ENCODE measurements around the gene HACD3. TPM values are rescaled to one million over a fixed set of nuclear protein-coding genes. Genes with fewer than 3 reads are reported as not detected.
"Not testable (repeated sequence)": the region's sequence is repeated elsewhere in the genome, so short reads cannot be mapped to it uniquely, and the experiment has no call there.

Gene HACD3
- total and polyA plus RNA-seq, 2 donors from 2014 or later: 52.1 to 89.3 TPM

- Histone ChIP-seq H3K27me3 (ENCODE audit: control insufficient read depth, insufficient read depth, low read length) (no peaks in the 10 kb centered on the region), H3K4me1 (ENCODE audit: control insufficient read depth in 2 of 3, insufficient read depth in 2 of 3, low read depth in 1 of 3, low read length in 3 of 3) (peaks cover 0 to 4% (median 0%) of the 10 kb centered on the region in 3 donors), H3K36me3 (ENCODE audit: control insufficient read depth in 2 of 3, insufficient read depth in 3 of 3, low read length in 3 of 3) (no peaks in the 10 kb centered on the region), H3K9me3 (ENCODE audit: control insufficient read depth in 2 of 3, insufficient read depth in 1 of 3, low read length in 3 of 3) (no peaks in the 10 kb centered on the region), H3K4me3 (ENCODE audit: low read length in 3 of 3) (no peak overlapping the region), H3K27ac (ENCODE audit: low read depth in 2 of 2, low read length in 2 of 2) (no peak overlapping the region), H3K9ac (ENCODE audit: low read length in 3 of 3) (no peak overlapping the region)
- TF ChIP-seq, protein P1, sequence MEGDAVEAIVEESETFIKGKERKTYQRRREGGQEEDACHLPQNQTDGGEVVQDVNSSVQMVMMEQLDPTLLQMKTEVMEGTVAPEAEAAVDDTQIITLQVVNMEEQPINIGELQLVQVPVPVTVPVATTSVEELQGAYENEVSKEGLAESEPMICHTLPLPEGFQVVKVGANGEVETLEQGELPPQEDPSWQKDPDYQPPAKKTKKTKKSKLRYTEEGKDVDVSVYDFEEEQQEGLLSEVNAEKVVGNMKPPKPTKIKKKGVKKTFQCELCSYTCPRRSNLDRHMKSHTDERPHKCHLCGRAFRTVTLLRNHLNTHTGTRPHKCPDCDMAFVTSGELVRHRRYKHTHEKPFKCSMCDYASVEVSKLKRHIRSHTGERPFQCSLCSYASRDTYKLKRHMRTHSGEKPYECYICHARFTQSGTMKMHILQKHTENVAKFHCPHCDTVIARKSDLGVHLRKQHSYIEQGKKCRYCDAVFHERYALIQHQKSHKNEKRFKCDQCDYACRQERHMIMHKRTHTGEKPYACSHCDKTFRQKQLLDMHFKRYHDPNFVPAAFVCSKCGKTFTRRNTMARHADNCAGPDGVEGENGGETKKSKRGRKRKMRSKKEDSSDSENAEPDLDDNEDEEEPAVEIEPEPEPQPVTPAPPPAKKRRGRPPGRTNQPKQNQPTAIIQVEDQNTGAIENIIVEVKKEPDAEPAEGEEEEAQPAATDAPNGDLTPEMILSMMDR (IDR thresholded peaks at IDR 0.05; ENCODE audit: borderline replicate concordance, extremely low read depth, insufficient read depth): no peak
- intact Hi-C loops (cut with DNase I): no loop called here
- DNase-seq (no peak), FAIRE-seq (no peak)
Measured at GRCh38 chr15:65535192-65535591, 4.9 kb downstream of the HACD3 start.

GRCh38 chr15:65540314-65540713, 10.1 kb downstream of the HACD3 start:
- Histone ChIP-seq H3K27ac (ENCODE audit: low read depth in 2 of 2, low read length in 2 of 2) (no peak overlapping the region), H3K9me3 (ENCODE audit: control insufficient read depth in 2 of 3, insufficient read depth in 1 of 3, low read length in 3 of 3) (no peaks in the 10 kb centered on the region), H3K4me1 (ENCODE audit: control insufficient read depth in 2 of 3, insufficient read depth in 2 of 3, low read depth in 1 of 3, low read length in 3 of 3) (no peaks in the 10 kb centered on the region), H3K36me3 (ENCODE audit: control insufficient read depth in 2 of 3, insufficient read depth in 3 of 3, low read length in 3 of 3) (no peaks in the 10 kb centered on the region), H3K27me3 (ENCODE audit: control insufficient read depth, insufficient read depth, low read length) (no peaks in the 10 kb centered on the region), H3K4me3 (ENCODE audit: low read length in 3 of 3) (no peak overlapping the region), H3K9ac (ENCODE audit: low read length in 3 of 3) (no peak overlapping the region)
- DNase-seq (no peak), FAIRE-seq (no peak)
- intact Hi-C loops (cut with DNase I): no loop called here
- TF ChIP-seq, protein P1 (IDR thresholded peaks at IDR 0.05; ENCODE audit: borderline replicate concordance, extremely low read depth, insufficient read depth): no peak

GRCh38 chr15:65541231-65541820, 11.1 kb downstream of the HACD3 start:
- Histone ChIP-seq H3K4me1 (ENCODE audit: control insufficient read depth in 2 of 3, insufficient read depth in 2 of 3, low read depth in 1 of 3, low read length in 3 of 3) (no peaks in the 10 kb centered on the region), H3K27me3 (ENCODE audit: control insufficient read depth, insufficient read depth, low read length) (no peaks in the 10 kb centered on the region), H3K36me3 (ENCODE audit: control insufficient read depth in 2 of 3, insufficient read depth in 3 of 3, low read length in 3 of 3) (no peaks in the 10 kb centered on the region), H3K4me3 (ENCODE audit: low read length in 3 of 3) (no peak overlapping the region), H3K9me3 (ENCODE audit: control insufficient read depth in 2 of 3, insufficient read depth in 1 of 3, low read length in 3 of 3) (no peaks in the 10 kb centered on the region), H3K9ac (ENCODE audit: low read length in 3 of 3) (no peak overlapping the region), H3K27ac (ENCODE audit: low read depth in 2 of 2, low read length in 2 of 2) (no peak overlapping the region)
- FAIRE-seq (no peak), DNase-seq (no peak)
- intact Hi-C loops (cut with DNase I): no loop called here
- TF ChIP-seq, protein P1 (IDR thresholded peaks at IDR 0.05; ENCODE audit: borderline replicate concordance, extremely low read depth, insufficient read depth): no peak

DNA sequence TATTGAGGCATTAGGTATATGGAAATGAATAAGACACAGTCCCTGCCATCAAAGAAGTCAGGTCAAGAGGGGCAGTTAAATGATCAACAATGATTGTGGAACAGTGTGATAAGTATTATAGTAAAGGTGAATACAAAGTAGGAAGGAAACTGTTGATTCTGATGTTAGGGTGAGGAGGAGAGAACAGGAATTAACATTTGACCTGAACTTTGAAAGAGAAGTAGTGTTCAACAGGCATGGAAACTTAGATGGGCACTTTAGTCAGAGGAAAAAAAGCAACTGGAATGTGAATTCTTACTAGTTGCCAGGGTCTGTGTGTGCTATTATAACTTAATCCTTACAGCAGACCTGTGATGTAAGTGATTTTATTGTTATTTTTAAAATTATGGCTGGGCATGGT, 17.6 kb downstream of the HACD3 start:
- TF ChIP-seq, protein P1 (IDR thresholded peaks at IDR 0.05; ENCODE audit: borderline replicate concordance, extremely low read depth, insufficient read depth): no peak
- FAIRE-seq (no peak), DNase-seq (no peak)
- intact Hi-C loops (cut with DNase I): no loop called here
- no peak overlapping the region for H3K4me3 ChIP-seq (ENCODE audit: low read length in 3 of 3)
- no peak overlapping the region for H3K27ac ChIP-seq (ENCODE audit: low read depth in 2 of 2, low read length in 2 of 2)
- H3K9ac ChIP-seq (ENCODE audit: low read length in 3 of 3): no peak overlapping the region
- H3K4me1 ChIP-seq (ENCODE audit: control insufficient read depth in 2 of 3, insufficient read depth in 2 of 3, low read depth in 1 of 3, low read length in 3 of 3): peaks cover 0 to 5% (median 0%) of the 10 kb centered on the region in 3 donors
- H3K9me3 ChIP-seq (ENCODE audit: control insufficient read depth in 2 of 3, insufficient read depth in 1 of 3, low read length in 3 of 3): no peaks in the 10 kb centered on the region
- no peaks in the 10 kb centered on the region for H3K27me3 ChIP-seq (ENCODE audit: control insufficient read depth, insufficient read depth, low read length)
- H3K36me3 ChIP-seq (ENCODE audit: control insufficient read depth in 2 of 3, insufficient read depth in 3 of 3, low read length in 3 of 3): no peaks in the 10 kb centered on the region

DNA sequence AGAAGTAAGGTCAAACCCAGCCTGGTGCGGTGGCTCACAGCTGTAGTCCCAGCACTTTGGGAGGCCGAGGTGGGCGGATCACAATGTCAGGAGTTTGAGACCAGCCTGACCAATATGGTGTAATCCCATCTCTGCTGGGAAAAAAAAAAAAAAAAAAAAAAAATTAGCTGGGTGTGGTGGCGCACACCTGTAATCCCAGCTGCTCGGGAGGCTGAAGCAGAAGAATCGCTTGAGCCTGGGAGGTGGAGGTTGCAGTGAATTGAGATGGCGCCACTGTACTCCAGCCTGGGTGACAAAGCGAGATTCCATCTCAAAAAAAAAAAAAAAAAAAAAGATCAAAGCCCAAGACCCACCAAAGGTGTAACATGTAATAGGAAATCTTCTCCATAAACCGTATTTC, 19.0 kb downstream of the HACD3 start:
- H3K9me3 ChIP-seq (ENCODE audit: control insufficient read depth in 2 of 3, insufficient read depth in 1 of 3, low read length in 3 of 3); DNase-seq; H3K27ac ChIP-seq (ENCODE audit: low read depth in 2 of 2, low read length in 2 of 2); H3K27me3 ChIP-seq (ENCODE audit: control insufficient read depth, insufficient read depth, low read length); H3K4me1 ChIP-seq (ENCODE audit: control insufficient read depth in 2 of 3, insufficient read depth in 2 of 3, low read depth in 1 of 3, low read length in 3 of 3); intact Hi-C loops (cut with DNase I); H3K9ac ChIP-seq (ENCODE audit: low read length in 3 of 3); H3K4me3 ChIP-seq (ENCODE audit: low read length in 3 of 3); FAIRE-seq; H3K36me3 ChIP-seq (ENCODE audit: control insufficient read depth in 2 of 3, insufficient read depth in 3 of 3, low read length in 3 of 3): not testable (repeated sequence)
